HL-60 (cell line): ENCODE results near the gene HMG20A.

Experiments
- DNase-seq, 2 experiments: peaks; one replicate each; pipeline ENCODE4 v3.0.0-alpha.2; 2010 to 2020; ENCODE audit warnings: low read depth in 1 of 2, low spot score in 1 of 2
- H3K27ac ChIP-seq: fragments of 250-450 bp; sonication (Bioruptor Pico); replicated peaks from 2 replicates; pipeline ENCODE4 v1.5.1; 2020; ENCODE audit warnings: mild to moderate bottlenecking, moderate library complexity
- H3K27me3 ChIP-seq: fragments of 250-450 bp; sonication (Bioruptor Pico); 2 replicates; pipeline ENCODE4 v1.5.1; 2021; ENCODE audit warnings: mild to moderate bottlenecking, moderate library complexity; ENCODE audit not compliant: insufficient read depth, poor library complexity, severe bottlenecking
- H3K4me3 ChIP-seq: replicated peaks from 2 replicates; pipeline ENCODE4 v1.5.1; 2011; ENCODE audit warnings: mild to moderate bottlenecking, control low read depth, low read length; ENCODE audit not compliant: insufficient read depth
- GABPA ChIP-seq: IDR thresholded peaks from 2 replicates; pipeline ENCODE4 v1.6.1; 2012; ENCODE audit warnings: low read depth
- POLR2AphosphoS5 ChIP-seq: IDR thresholded peaks from 2 replicates; pipeline ENCODE4 v1.6.1; 2012; ENCODE audit warnings: low read depth
- REST ChIP-seq: IDR thresholded peaks from 2 replicates; pipeline ENCODE4 v1.6.1; 2012; ENCODE audit warnings: low read depth; ENCODE audit not compliant: insufficient replicate concordance
- SPI1 ChIP-seq: IDR thresholded peaks from 2 replicates; pipeline ENCODE4 v1.6.1; 2012; ENCODE audit warnings: low read depth, mild to moderate bottlenecking, borderline replicate concordance
- TF ChIP-seq, protein P1 (sequence below): IDR thresholded peaks from one replicate; pipeline ENCODE4 v1.5.1; 2011; ENCODE audit warnings: low read length, control low read depth, inconsistent platforms; ENCODE audit not compliant: insufficient read depth

Gene HMG20A

DNA sequence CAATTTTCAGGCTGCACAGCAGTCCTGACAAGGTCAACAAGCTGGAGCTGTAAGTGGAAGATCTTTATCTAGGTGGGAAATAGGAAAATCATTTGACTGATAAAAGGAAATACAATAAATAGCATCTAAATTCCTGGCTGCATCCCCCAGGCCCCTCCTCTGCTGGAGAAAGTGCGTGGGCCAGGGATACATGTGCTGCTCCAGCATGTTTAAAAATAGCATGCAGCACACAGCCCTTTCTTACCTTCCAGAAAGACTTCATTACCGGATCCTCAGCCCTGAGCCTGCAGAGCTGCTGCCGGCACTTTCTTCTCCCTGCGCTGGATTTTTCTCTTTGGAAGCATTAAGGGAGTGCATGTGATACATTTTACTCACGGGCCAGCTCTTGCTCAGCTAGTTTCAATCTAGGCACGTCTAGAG is 77.3 kb downstream of the HMG20A start:
- no peak overlapping the region for H3K27ac ChIP-seq
- no peaks in the 10 kb centered on the region for H3K27me3 ChIP-seq
- TF ChIP-seq REST, result no peak
- TF ChIP-seq, protein P1, sequence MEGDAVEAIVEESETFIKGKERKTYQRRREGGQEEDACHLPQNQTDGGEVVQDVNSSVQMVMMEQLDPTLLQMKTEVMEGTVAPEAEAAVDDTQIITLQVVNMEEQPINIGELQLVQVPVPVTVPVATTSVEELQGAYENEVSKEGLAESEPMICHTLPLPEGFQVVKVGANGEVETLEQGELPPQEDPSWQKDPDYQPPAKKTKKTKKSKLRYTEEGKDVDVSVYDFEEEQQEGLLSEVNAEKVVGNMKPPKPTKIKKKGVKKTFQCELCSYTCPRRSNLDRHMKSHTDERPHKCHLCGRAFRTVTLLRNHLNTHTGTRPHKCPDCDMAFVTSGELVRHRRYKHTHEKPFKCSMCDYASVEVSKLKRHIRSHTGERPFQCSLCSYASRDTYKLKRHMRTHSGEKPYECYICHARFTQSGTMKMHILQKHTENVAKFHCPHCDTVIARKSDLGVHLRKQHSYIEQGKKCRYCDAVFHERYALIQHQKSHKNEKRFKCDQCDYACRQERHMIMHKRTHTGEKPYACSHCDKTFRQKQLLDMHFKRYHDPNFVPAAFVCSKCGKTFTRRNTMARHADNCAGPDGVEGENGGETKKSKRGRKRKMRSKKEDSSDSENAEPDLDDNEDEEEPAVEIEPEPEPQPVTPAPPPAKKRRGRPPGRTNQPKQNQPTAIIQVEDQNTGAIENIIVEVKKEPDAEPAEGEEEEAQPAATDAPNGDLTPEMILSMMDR, result no peak
- TF ChIP-seq POLR2AphosphoS5, result no peak
- TF ChIP-seq GABPA, result no peak
- no peak for TF ChIP-seq SPI1
- no peak overlapping the region for H3K4me3 ChIP-seq
- DNase-seq, result no peak

- H3K4me3 ChIP-seq, result no peak overlapping the region
- TF ChIP-seq SPI1, result no peak
- TF ChIP-seq REST, result no peak
- TF ChIP-seq, protein P1, result no peak
- no peak for TF ChIP-seq POLR2AphosphoS5
- TF ChIP-seq GABPA, result no peak
- H3K27me3 ChIP-seq, result no peaks in the 10 kb centered on the region
- DNase-seq, result no peak
- H3K27ac ChIP-seq, result no peak overlapping the region
Observed at GRCh38 chr15:77499087-77499760, 78.5 kb downstream of the HMG20A start.

- Histone ChIP-seq H3K4me3 (no peak overlapping the region), H3K27me3 (no peaks in the 10 kb centered on the region), H3K27ac (no peak overlapping the region)
- TF ChIP-seq, protein P1, result no peak
- TF ChIP-seq POLR2AphosphoS5, result no peak
- no peak for TF ChIP-seq REST
- no peak for TF ChIP-seq SPI1
- no peak for TF ChIP-seq GABPA
- DNase-seq, result no peak
Observed at GRCh38 chr15:77500989-77501388, 80.3 kb downstream of the HMG20A start.
